ENCODE measurements around the gene GMDS.

DNA sequence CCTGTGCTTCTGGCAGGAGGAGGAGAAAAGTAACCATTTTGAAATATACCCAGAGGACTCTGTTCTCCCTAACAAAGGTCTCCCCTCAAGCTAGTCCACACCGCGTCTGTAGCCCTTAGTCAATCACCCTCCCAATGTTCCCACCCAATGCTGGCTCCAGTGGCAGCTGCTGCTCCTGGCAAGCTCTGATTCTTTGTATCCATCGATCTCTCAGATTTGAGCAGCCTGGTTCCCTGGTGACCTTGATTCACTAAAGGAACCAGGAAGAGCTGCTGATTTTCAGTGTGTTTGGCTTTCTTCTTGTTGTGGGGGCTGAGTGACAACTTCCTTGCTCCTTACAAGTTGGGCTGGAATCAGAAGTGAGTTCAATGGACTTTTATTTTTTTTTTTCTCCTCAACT is 567.2 kb downstream of the GMDS start:
- TF ChIP-seq, protein P1, sequence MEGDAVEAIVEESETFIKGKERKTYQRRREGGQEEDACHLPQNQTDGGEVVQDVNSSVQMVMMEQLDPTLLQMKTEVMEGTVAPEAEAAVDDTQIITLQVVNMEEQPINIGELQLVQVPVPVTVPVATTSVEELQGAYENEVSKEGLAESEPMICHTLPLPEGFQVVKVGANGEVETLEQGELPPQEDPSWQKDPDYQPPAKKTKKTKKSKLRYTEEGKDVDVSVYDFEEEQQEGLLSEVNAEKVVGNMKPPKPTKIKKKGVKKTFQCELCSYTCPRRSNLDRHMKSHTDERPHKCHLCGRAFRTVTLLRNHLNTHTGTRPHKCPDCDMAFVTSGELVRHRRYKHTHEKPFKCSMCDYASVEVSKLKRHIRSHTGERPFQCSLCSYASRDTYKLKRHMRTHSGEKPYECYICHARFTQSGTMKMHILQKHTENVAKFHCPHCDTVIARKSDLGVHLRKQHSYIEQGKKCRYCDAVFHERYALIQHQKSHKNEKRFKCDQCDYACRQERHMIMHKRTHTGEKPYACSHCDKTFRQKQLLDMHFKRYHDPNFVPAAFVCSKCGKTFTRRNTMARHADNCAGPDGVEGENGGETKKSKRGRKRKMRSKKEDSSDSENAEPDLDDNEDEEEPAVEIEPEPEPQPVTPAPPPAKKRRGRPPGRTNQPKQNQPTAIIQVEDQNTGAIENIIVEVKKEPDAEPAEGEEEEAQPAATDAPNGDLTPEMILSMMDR (IDR thresholded peaks at IDR 0.05): no peak
- no peak for TF ChIP-seq POLR2A (IDR thresholded peaks at IDR 0.05)

Data from heart left ventricle (tissue), 13 donors.